BLaER1 treated with 17β-estradiol and CSF1 and Interleukin-3, amounts not matched to agents 10 nM and 100 nM (cell line): ENCODE results near the gene CIB1.

Source experiments
- H3K27ac ChIP-seq, 11 experiments: shearing (Covaris generic); formaldehyde crosslinking; 2 replicates each; pipeline ENCODE4 v1.8.1; 2022
- H3K27me3 ChIP-seq, 11 experiments: shearing (Covaris generic); formaldehyde crosslinking; 2 replicates each; pipeline ENCODE4 v1.8.1; 2022
- H3K36me3 ChIP-seq, 11 experiments: shearing (Covaris generic); formaldehyde crosslinking; 2 replicates each; pipeline ENCODE4 v1.8.1; 2022
- H3K4me1 ChIP-seq, 10 experiments: shearing (Covaris generic); formaldehyde crosslinking; 2 replicates each; pipeline ENCODE4 v1.8.1; 2022
- H3K4me2 ChIP-seq, 11 experiments: shearing (Covaris generic); formaldehyde crosslinking; 2 replicates each; pipeline ENCODE4 v1.8.1; 2022
- H3K4me3 ChIP-seq, 10 experiments: shearing (Covaris generic); formaldehyde crosslinking; 2 replicates each; pipeline ENCODE4 v1.8.1; 2022
- H3K9ac ChIP-seq, 11 experiments: shearing (Covaris generic); formaldehyde crosslinking; 2 replicates each; pipeline ENCODE4 v1.8.1; 2022
- H3K9me3 ChIP-seq, 11 experiments: shearing (Covaris generic); formaldehyde crosslinking; replicated peaks in 1 of 11; 2 replicates each; pipeline ENCODE4 v1.8.1; 2022
- H4K20me1 ChIP-seq, 11 experiments: shearing (Covaris generic); formaldehyde crosslinking; 2 replicates each; pipeline ENCODE4 v1.8.1; 2022
- Cebpa-rat ChIP-seq, 11 experiments: shearing (Covaris generic); IDR thresholded peaks; 2 replicates each; pipeline ENCODE4 v1.8.1; 2022

CIB1 gene

DNA sequence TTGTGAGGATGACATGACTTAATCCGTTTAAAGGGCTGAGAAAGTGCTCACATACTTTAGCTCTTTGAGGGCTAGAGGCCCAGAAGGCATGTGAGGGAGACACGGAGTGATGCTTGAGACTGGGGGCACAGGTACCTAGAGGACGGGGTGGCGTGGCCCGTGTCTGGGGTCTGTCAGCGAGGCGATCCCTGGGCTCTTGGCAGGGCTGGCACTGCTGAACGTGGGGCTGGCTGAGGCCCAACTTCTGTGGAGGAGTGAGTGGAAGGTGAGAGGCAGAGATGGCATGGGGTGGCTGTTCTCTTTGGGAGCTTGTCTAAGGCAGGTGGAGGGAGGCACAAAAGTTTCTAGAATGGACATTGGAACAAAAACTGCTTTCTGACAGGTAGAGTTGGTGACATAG, 23.1 kb downstream of the CIB1 start:
- Histone ChIP-seq H3K27ac (peak overlapping the region in 7 of 11 experiments; percentile 47 to 61 (median 56); a peak in 8 of 22 replicates), H3K4me2 (peak overlapping the region; percentile 72 to 94 (median 88)), H3K9me3 (no peaks in the 10 kb centered on the region), H3K4me3 (no peak overlapping the region; a peak in 1 of 20 replicates), H3K9ac (peak overlapping the region in 6 of 11 experiments; percentile 19 to 47 (median 22); a peak in 5 of 22 replicates), H4K20me1 (peaks cover 6 to 92% (median 53%) of the 10 kb centered on the region in 11 experiments; a peak in 16 of 22 replicates), H3K27me3 (no peaks in the 10 kb centered on the region), H3K36me3 (peaks cover 10 to 75% (median 40%) of the 10 kb centered on the region in 11 experiments; a peak in 20 of 22 replicates), H3K4me1 (peaks cover 71 to 85% (median 74%) of the 10 kb centered on the region in 10 experiments)
- TF ChIP-seq Cebpa-rat (IDR thresholded peaks at IDR 0.05): no peak

DNA sequence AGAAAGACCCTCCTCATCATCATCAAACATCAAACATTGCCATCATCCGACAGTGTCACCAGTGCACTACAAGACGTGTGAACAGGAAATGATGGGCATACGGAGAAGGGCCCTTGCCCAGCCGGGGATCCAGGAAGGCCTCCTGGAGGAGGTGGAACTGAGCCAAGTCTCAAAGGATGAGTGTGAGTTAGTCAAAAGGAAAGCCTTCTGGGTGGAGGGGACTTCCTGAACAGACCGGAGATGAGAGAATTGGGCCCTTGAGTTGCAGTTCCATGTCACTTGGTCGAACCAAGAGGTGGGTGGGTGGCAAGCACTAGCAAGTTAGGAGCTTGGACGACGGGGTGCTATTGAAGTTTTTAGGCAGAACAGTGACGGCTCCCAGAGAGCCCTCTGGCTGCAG, 24.1 kb downstream of the CIB1 start:
- H3K4me2 ChIP-seq: peak overlapping the region; percentile 41 to 94 (median 84); a peak in 21 of 22 replicates
- peaks cover 6 to 92% (median 58%) of the 10 kb centered on the region in 11 experiments; a peak in 17 of 22 replicates for H4K20me1 ChIP-seq
- H3K9me3 ChIP-seq: no peaks in the 10 kb centered on the region
- no peak overlapping the region for H3K9ac ChIP-seq
- H3K27me3 ChIP-seq: no peaks in the 10 kb centered on the region
- H3K4me1 ChIP-seq: peaks cover 74 to 90% (median 81%) of the 10 kb centered on the region in 10 experiments
- no peak overlapping the region for H3K4me3 ChIP-seq
- no peak for TF ChIP-seq Cebpa-rat (IDR thresholded peaks at IDR 0.05)
- no peak overlapping the region for H3K27ac ChIP-seq
- H3K36me3 ChIP-seq: peaks cover 10 to 76% (median 48%) of the 10 kb centered on the region in 11 experiments; a peak in 20 of 22 replicates

DNA sequence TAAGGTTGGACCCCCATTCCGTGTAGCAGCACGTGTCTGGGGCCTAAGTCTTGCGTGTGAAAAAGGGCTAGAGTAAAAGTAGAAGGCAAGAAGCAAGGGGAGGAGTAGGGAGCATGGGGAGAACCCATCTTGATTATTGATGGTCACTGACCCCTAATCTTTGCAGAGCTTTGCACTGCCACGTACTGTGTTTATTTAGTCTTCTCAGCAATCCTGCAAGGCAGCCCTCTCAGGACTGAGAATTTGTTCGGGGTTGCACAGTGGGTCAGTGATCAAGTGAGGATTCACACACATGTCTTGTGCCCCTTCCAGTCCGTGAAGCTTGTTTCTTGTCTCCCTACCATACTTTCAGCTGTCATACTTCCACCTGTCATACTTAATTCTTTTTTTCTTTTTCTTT, 25.4 kb downstream of the CIB1 start:
- Histone ChIP-seq H3K9ac (no peak overlapping the region), H3K36me3 (peaks cover 10 to 83% (median 59%) of the 10 kb centered on the region in 11 experiments; a peak in 20 of 22 replicates), H3K27ac (no peak overlapping the region), H3K4me1 (peaks cover 74 to 90% (median 81%) of the 10 kb centered on the region in 10 experiments), H4K20me1 (peaks cover 9 to 97% (median 61%) of the 10 kb centered on the region in 11 experiments; a peak in 18 of 22 replicates), H3K9me3 (no peaks in the 10 kb centered on the region), H3K4me3 (no peak overlapping the region), H3K27me3 (no peaks in the 10 kb centered on the region), H3K4me2 (no peak overlapping the region)
- no peak for TF ChIP-seq Cebpa-rat (IDR thresholded peaks at IDR 0.05)

DNA sequence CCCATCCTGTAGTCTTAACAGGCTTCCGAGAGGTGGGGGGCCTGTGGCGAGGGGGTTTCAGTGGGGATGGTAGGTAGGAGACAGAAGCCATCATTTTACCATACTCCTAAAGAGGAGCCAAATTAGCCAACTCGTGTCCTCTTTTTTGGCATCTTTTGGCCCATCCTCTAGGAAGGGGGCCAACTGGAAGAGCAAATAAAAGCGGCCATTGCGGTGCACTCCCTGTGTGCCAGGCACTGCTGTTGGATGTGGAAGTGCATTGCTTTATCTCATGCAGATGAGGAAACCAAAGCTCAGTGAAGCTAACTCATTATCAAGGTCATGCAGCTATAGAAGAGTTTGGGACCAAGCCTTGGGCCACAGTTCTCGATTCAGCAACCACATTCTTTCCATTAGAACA, 26.5 kb downstream of the CIB1 start:
- Histone ChIP-seq H3K27ac (no peak overlapping the region), H4K20me1 (peaks cover 15 to 97% (median 64%) of the 10 kb centered on the region in 11 experiments; a peak in 19 of 22 replicates), H3K9ac (no peak overlapping the region), H3K4me3 (no peak overlapping the region), H3K9me3 (no peaks in the 10 kb centered on the region), H3K27me3 (no peaks in the 10 kb centered on the region), H3K36me3 (peaks cover 10 to 80% (median 51%) of the 10 kb centered on the region in 11 experiments; a peak in 20 of 22 replicates), H3K4me2 (no peak overlapping the region), H3K4me1 (peaks cover 74 to 90% (median 81%) of the 10 kb centered on the region in 10 experiments)
- TF ChIP-seq Cebpa-rat (IDR thresholded peaks at IDR 0.05): no peak

DNA sequence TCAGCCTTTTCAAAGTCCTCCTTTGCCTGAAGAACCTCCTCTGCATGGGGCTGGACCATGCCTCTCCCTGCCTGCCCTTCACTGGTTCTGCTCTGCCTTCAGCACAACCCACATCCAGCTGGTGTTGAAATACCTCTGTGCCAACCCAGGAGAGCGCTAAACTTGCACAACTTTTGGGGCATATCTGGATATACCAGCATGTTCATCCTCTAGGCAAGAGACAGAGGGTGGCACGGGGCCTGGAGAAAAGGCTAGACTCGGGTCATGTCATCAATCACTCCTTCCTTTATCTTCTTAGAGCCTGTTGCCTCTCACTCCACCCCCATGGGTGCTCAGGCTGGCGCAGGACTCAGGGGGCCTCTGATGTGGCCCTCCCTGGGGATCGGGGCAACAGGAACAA, 27.9 kb downstream of the CIB1 start:
- Histone ChIP-seq H4K20me1 (peaks cover 20 to 95% (median 60%) of the 10 kb centered on the region in 11 experiments; a peak in 19 of 22 replicates), H3K9me3 (no peaks in the 10 kb centered on the region), H3K4me3 (no peak overlapping the region), H3K4me1 (peaks cover 66 to 84% (median 74%) of the 10 kb centered on the region in 10 experiments), H3K9ac (peak overlapping the region in 4 of 11 experiments; percentile 11 to 42 (median 32); a peak in 5 of 22 replicates), H3K27ac (peak overlapping the region in 8 of 11 experiments; percentile 9 to 62 (median 38); a peak in 13 of 22 replicates), H3K4me2 (peak overlapping the region; percentile 18 to 100 (median 69); a peak in 21 of 22 replicates), H3K36me3 (peaks cover 10 to 77% (median 49%) of the 10 kb centered on the region in 11 experiments; a peak in 20 of 22 replicates), H3K27me3 (no peaks in the 10 kb centered on the region; a peak in 1 of 22 replicates)
- peak in 5 of 11 experiments; percentile 25 to 71 (median 57); a peak in 3 of 22 replicates for TF ChIP-seq Cebpa-rat (IDR thresholded peaks at IDR 0.05)

DNA sequence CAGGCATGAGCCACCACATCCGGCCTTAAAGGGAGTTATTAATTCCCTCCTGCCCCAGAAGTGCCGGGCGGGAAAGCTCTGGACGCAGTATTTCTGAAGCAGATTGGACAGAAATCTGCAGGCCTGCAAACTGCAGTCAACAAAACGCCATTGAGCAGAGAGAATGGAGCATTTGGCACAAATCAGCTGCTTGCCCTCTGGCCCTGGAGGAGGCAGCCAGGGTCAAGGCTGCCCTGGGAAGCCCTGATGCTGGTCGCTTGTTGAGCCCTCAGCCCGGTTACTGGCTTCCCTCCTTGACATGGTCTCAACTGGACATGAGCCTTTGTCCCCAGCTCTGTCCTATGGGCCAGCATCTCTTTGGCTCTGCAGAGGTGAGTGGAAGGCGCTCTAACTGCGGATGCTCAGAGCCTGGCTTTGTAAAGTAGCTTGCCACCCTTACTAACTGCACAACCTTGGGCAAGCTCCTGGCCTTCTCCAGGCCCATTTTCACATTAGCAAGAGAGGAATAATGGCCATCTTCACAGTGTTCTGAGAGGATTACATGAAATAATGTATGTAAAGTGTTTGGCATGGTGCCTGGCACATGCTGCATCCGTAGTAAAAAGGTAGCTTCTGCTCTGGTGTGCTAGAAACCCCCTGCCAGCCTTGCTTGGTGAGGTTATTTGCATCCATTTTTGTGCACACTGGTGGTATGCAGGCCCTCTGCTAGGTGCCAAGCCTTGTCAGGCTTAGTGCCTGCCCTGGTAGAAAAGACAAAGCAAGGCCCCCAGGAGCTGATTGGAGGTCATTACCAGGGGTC, 28.5 kb downstream of the CIB1 start:
- Histone ChIP-seq H3K4me3 (no peak overlapping the region), H3K27me3 (no peaks in the 10 kb centered on the region; a peak in 1 of 22 replicates), H3K36me3 (peaks cover 10 to 74% (median 44%) of the 10 kb centered on the region in 11 experiments; a peak in 20 of 22 replicates), H4K20me1 (peaks cover 20 to 88% (median 54%) of the 10 kb centered on the region in 11 experiments; a peak in 19 of 22 replicates), H3K9me3 (no peaks in the 10 kb centered on the region), H3K4me2 (peak overlapping the region; percentile 18 to 100 (median 69)), H3K9ac (peak overlapping the region in 4 of 11 experiments; percentile 1 to 34 (median 20); a peak in 3 of 22 replicates), H3K4me1 (peaks cover 66 to 84% (median 74%) of the 10 kb centered on the region in 10 experiments), H3K27ac (peak overlapping the region in 7 of 11 experiments; percentile 20 to 62 (median 34); a peak in 10 of 22 replicates)
- no peak for TF ChIP-seq Cebpa-rat (IDR thresholded peaks at IDR 0.05)

DNA sequence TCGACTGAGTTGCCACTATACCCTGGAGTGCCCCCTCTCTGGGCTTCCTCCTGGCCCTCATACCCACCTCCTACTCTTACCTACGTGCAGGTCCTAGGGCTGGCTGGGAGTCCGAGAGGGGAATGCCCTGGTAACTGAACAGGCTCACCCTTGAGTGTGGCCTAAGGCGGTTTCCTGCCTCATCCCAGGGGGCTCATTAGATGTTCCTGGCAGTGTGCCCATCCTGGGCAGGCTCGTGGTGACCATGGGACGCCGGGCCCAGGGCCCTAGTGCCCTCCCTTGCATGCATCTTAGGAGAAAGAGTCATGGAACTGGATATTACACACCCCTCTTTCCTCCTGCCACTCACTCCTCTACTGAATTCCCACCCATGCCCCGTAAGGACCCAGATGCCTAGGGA, 29.8 kb downstream of the CIB1 start:
- Histone ChIP-seq H3K4me2 (peak overlapping the region; percentile 93 to 100 (median 99); a peak in 20 of 22 replicates), H4K20me1 (peaks cover 20 to 90% (median 51%) of the 10 kb centered on the region in 11 experiments; a peak in 19 of 22 replicates), H3K4me1 (peaks cover 58 to 79% (median 67%) of the 10 kb centered on the region in 10 experiments), H3K36me3 (peaks cover 10 to 62% (median 31%) of the 10 kb centered on the region in 11 experiments; a peak in 20 of 22 replicates), H3K9me3 (no peaks in the 10 kb centered on the region), H3K27ac (no peak overlapping the region), H3K4me3 (no peak overlapping the region), H3K9ac (0 out of 22 replicates have a peak overlapping the region, but pooled peaks of 1 of the 11 experiments have one; percentile 17), H3K27me3 (no peaks in the 10 kb centered on the region; a peak in 1 of 22 replicates)
- TF ChIP-seq Cebpa-rat (IDR thresholded peaks at IDR 0.05): no peak

DNA sequence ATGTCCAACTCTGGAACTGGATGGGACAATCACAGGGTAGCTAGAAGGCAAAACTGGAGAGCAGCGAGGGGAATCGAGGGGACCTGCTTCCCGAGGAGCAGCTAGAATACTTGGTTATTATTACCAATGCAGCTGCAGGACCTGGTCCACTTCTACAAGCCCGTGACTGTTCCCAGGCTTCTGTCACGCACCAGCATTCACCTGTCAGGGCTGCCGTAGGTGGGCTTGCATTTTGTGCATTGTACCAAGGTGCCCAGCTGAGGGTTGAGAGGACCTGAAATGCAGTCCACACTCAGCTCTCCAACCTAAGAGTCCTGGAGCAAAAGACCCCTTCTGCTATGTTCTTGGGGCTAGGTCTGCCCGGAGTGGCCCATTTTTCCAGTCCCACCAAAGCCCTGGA, 30.3 kb downstream of the CIB1 start:
- Histone ChIP-seq H3K4me1 (peaks cover 58 to 79% (median 65%) of the 10 kb centered on the region in 10 experiments), H3K36me3 (peaks cover 10 to 59% (median 27%) of the 10 kb centered on the region in 11 experiments; a peak in 20 of 22 replicates), H3K4me2 (peak overlapping the region; percentile 93 to 100 (median 99))

More for the DNA sequence above, 30.3 kb downstream of the CIB1 start:
- Histone ChIP-seq H3K9me3 (no peaks in the 10 kb centered on the region), H3K4me3 (no peak overlapping the region), H4K20me1 (peaks cover 20 to 90% (median 51%) of the 10 kb centered on the region in 11 experiments; a peak in 19 of 22 replicates), H3K27me3 (no peaks in the 10 kb centered on the region; a peak in 1 of 22 replicates), H3K27ac (no peak overlapping the region), H3K9ac (peak overlapping the region in 2 of 11 experiments; percentile 17 to 86; a peak in 2 of 22 replicates)
- no peak for TF ChIP-seq Cebpa-rat (IDR thresholded peaks at IDR 0.05)
